Measurements from ENCODE around the gene LARP1.

GRCh38 chr5:154824070-154824469 is 68.9 kb downstream of the LARP1 start:
- TF ChIP-seq CTCF (conservative IDR thresholded peaks at IDR 0.05; ENCODE audit: low read length) (no peak), EZH2phosphoT487 (IDR thresholded peaks at IDR 0.05; ENCODE audit: borderline replicate concordance) (no peak)
